Embryonic facial prominence (tissue), 1 donor: Measurements from ENCODE around the gene ALG1.
"Not testable (repeated sequence)": the region's sequence is repeated elsewhere in the genome, so short reads cannot be mapped to it uniquely, and the experiment has no call there.

Experiments
- DNase-seq: peaks from one replicate; pipeline ENCODE4 v3.0.0-alpha.2; 2016; ENCODE audit errors: extremely low spot score

Gene ALG1

GRCh38 chr16:5071681-5072333, at the start of gene ALG1:
ALG1 (plus strand) TSS chr16:5071843; CDS start chr16:5071850, 7 bp downstream.
- DNase-seq = peak; percentile 55

- no peak for DNase-seq
These were observed 49.1 kb upstream of the ALG1 start for GRCh38 chr16:5022521-5022920.

- no peak for DNase-seq
These were observed 47.0 kb upstream of the ALG1 start for GRCh38 chr16:5024632-5025031.

- DNase-seq = no peak
These were observed 46.4 kb upstream of the ALG1 start for GRCh38 chr16:5025171-5025632.

GRCh38 chr16:5026664-5027063, 45.0 kb upstream of the ALG1 start:
- DNase-seq = no peak

GRCh38 chr16:5027086-5027485, 44.6 kb upstream of the ALG1 start:
- DNase-seq = no peak

GRCh38 chr16:5027575-5028235, 43.9 kb upstream of the ALG1 start:
- no peak for DNase-seq

- DNase-seq = no peak
These were observed 42.6 kb upstream of the ALG1 start for GRCh38 chr16:5028950-5029475.

GRCh38 chr16:5030251-5030870, 41.3 kb upstream of the ALG1 start:
- DNase-seq = no peak

GRCh38 chr16:5031601-5032000, 40.0 kb upstream of the ALG1 start:
- DNase-seq = no peak

- no peak for DNase-seq
These were observed 38.9 kb upstream of the ALG1 start for GRCh38 chr16:5032748-5033167.

- peak; percentile 68 for DNase-seq
These were observed 38.1 kb upstream of the ALG1 start, which contains the start of gene NAGPA for GRCh38 chr16:5033256-5034166. NAGPA (minus strand) TSS chr16:5033935; CDS start chr16:5033914, 21 bp downstream.

- no peak for DNase-seq
These were observed 37.5 kb upstream of the ALG1 start for GRCh38 chr16:5034167-5034523.

- no peak for DNase-seq
These were observed 35.8 kb upstream of the ALG1 start for GRCh38 chr16:5035909-5036227.

GRCh38 chr16:5036228-5037156, 35.2 kb upstream of the ALG1 start:
- DNase-seq = no peak

GRCh38 chr16:5040451-5040850, 31.2 kb upstream of the ALG1 start:
- DNase-seq = no peak

- no peak for DNase-seq
These were observed 30.0 kb upstream of the ALG1 start for GRCh38 chr16:5041600-5042133.

GRCh38 chr16:5042574-5043171, 29.0 kb upstream of the ALG1 start:
- no peak for DNase-seq

GRCh38 chr16:5044011-5044540, 27.6 kb upstream of the ALG1 start:
- no peak for DNase-seq

GRCh38 chr16:5044581-5044980, 27.1 kb upstream of the ALG1 start:
- not testable (repeated sequence) for DNase-seq
